ENCODE data around the gene NMNAT3.

NMNAT3 gene

GRCh38 chr3:139541532-139542288 lies 136.1 kb downstream of the NMNAT3 start:
- no peak for DNase-seq (ENCODE audit: low read depth in 3 of 3)

- no peak for DNase-seq (ENCODE audit: low read depth in 3 of 3)
Measured at GRCh38 chr3:139540651-139541531, 136.9 kb downstream of the NMNAT3 start.

DNA sequence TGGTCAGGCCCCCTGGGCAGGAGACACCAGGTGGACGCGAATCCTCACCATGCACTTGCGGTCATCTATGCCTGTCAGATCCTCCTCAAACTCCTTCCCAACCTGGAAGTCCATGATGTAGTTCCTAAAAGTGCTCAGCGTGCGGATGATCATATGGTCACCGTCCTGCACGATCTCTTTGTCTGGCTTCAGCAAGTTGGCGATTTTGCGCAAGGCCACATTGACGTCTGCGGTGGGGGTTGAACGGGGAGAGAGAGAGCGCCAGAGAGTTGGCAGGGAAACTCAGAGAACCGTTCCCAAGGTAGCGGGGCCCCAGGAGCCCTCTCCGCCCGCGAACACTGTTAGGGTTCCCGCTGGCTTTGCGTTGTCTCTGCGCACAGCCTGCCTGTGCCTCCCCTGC lies 139.0 kb downstream of the NMNAT3 start:
- DNase-seq (ENCODE audit: low read depth in 3 of 3), result no peak

- no peak for DNase-seq (ENCODE audit: low read depth in 3 of 3)
Measured at GRCh38 chr3:139537795-139538621, 139.8 kb downstream of the NMNAT3 start.

DNA sequence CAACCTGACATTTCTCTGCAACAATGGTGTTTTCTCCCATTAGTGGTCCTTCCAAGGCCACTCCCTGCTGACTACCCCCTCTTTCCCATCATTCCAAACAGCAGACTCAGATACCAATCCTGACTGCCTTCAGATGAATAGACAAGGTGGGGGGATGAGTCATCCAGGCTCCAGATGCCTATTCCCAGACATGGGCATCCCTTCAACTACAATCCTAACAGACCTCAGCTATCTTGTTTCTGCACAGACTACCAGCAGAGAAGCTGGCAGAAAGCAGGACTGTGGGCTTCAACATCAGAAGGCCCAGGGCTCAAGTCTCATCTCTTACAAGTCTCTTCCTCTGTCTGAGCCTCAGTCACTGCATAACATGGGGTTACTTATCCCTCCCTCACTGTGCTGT lies 140.4 kb downstream of the NMNAT3 start:
- no peak for DNase-seq (ENCODE audit: low read depth in 3 of 3)

DNA sequence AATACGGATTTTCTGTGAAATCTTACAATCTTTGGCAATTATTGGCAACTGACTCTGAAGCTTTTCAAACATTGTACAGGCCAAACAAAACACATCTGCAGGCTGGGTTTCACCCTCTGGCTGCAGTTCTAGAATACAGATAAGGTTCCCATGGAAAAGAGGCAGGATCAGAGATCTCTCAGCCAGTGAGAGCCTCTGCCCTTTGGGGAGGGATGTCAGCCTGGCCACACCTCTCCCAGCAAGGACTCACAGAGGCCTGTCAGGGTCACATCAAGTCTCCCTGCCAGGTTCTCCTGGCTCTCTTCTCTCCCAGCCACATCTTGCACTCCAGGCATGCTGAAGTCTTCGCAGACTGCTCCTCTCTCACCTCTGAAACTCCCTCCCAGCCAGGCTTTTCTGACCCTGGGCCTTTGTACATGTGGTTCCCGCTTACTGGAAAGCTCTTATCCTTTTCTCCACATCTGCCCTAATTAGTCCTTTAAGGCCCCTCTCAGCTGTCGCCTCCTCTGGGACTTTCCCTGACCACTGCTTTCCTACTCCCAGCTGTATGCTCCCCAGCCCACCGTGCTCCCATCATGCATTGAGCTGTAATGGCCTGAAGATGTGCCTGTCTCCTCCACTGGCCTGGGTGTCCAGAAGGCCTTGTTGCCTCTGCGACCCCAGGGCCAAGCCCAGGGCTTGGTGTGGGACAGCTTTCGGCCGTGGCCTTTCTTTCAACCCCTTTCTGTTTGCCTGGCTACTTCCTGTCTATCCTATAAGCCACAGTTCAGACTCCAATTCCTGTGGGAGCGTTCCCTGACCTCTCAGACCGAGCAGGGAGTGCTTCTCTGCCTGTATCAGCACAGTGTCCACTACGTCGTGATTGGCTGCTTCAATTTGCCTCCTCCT lies 142.5 kb downstream of the NMNAT3 start:
- DNase-seq (ENCODE audit: low read depth in 3 of 3), result no peak

DNA sequence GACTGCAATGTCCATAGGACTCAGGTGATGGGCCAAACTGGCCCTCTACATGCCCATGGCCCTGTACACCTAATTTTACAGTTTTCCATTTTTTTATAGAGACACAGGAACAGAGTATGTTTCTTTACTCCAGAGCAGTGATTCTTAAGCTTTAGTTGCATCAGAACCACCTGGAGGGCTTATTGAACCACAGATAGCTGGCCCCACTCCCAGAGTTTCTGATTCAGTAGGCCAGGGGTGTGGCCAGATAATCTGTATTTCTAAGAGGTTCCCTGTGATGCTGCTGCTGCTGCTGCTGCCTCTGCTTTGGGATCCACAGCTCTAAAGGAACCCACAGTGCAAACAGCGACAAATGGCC lies 143.3 kb downstream of the NMNAT3 start:
- no peak for DNase-seq (ENCODE audit: low read depth in 3 of 3)

DNA sequence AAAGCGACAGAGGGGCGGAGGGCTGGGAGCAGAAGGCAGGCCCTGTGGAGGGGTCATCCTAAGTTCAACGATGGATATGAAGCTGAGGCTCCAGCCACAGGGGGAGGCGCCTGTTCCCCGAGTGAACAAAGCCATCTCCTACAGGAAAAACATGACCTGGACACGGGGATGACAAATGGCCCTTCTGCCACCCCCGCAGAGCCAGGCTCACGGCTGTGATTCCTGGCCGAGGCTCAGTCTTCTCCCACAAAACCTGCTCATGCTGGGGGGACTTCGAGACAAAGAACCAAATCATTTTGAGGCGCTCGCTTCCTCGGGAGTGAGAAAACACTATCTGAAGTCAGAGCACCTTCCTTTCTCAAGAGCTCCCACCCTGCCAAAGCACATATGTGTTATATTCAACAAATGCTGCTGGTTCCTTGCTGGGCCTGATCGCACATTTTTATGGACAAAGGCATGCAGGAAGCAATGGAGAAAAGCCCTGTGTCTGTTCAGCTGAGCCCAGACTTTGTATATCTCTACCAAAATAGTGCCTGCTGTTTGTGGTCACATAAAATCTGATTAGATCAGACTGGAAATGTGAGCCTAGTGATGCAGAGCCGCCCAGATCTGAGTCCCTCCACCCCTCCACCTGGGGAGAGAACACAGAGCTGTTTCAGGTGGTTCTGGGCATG lies 143.9 kb downstream of the NMNAT3 start:
- no peak for DNase-seq (ENCODE audit: low read depth in 3 of 3)

GRCh38 chr3:139532976-139533375 lies 144.8 kb downstream of the NMNAT3 start:
- no peak for DNase-seq (ENCODE audit: low read depth in 3 of 3)

GRCh38 chr3:139530717-139531116 lies 147.1 kb downstream of the NMNAT3 start:
- no peak for DNase-seq (ENCODE audit: low read depth in 3 of 3)

GRCh38 chr3:139529662-139530061 lies 148.1 kb downstream of the NMNAT3 start:
- no peak for DNase-seq (ENCODE audit: low read depth in 3 of 3)

DNA sequence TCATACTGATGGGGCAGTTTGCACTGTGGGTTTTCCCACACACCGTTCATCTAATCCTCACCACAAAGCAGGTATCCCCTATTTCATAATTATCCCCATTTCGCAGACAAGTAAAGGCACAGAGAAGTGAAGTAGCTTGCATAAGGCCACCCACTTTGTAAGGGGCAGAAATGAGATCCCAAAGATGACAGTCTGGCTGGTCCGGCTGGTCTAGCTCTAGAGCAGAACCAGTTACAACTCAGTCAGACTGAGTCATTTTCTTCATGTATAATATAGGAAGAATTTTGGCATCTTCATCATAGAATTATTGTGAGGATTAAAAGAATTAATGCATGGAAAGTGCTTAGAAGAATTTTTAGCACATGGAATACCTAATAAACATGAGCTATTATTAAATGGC lies 148.8 kb downstream of the NMNAT3 start:
- DNase-seq (ENCODE audit: low read depth in 3 of 3), result no peak

DNA sequence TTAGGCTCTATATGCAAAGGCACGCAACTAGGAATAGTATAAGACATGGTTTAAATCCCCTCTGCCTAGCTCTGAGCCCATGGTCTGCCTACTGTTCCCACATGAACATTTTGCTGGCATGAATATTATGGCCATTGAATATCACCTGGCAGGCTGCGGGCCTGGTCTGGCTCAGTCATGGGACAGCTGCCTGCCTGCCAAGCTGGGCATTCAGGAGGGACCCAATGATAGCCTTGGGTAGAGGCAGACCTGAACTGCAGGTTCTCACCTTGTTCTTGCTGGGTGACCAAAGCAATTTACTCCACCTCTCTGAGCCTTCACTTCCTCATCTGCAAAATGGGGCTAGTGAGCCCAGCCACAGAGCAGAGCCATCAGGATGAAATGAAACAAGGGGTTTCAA lies 149.5 kb downstream of the NMNAT3 start:
- DNase-seq (ENCODE audit: low read depth in 3 of 3), result no peak

GRCh38 chr3:139527265-139527664 lies 150.5 kb downstream of the NMNAT3 start:
- no peak for DNase-seq (ENCODE audit: low read depth in 3 of 3)

GRCh38 chr3:139526146-139526545 lies 151.6 kb downstream of the NMNAT3 start:
- no peak for DNase-seq (ENCODE audit: low read depth in 3 of 3)

DNA sequence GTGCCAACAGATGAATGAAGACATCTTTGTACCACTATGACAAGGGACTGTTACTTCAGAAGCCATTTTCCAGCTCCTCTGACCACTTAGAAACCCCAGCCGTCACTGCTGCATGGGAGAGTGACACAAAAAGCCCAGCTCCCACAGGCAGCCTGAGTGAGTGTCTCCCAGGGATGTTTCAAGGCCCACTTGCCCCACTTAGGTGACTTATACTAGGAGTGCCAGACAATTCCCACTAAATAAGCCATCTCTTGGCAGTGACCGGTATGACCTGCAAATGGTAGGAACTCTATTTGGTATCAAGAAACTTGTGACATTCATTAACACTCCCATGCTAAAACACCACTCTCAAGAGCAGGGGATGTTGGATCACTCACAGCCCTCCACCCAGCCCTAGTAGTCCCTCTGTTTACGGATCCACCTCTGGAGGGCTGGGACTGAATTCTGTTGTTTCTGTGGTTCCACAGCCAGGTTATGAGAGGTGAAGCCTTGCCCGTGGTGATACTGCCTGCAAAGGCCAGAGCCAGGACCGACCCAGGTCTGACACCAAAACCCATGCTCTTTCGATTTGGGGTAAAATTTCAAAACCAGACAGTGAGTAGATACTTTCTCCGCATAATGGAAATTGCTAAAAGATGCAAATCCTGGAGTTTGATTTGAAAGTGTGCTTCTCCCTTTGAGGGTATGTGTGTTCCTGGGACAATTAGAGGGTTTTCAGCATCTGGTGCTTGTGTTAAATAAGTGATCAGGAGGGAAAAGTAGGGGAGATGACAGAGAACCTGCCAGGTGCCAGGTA lies 152.7 kb downstream of the NMNAT3 start:
- DNase-seq (ENCODE audit: low read depth in 3 of 3), result no peak

DNA sequence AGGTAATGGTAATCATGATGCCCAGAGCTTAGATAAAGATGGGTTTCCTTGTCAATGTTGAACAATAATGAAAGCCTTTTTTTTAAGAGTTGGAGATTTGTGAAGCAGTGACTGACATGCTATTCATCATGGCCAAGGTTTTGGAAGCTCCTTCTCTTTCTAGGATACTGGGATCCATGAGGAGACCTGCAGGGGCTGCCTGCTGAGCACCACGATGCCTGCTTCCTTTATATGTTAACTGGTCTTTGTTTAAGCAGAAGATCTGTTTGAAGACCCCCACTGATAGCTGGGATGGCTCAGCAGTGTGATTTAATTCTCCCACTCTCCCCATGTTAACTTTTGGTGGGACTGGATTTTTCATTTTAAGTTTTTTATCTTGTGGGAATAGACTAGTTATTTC lies 154.1 kb downstream of the NMNAT3 start:
- no peak for DNase-seq (ENCODE audit: low read depth in 3 of 3)

DNA sequence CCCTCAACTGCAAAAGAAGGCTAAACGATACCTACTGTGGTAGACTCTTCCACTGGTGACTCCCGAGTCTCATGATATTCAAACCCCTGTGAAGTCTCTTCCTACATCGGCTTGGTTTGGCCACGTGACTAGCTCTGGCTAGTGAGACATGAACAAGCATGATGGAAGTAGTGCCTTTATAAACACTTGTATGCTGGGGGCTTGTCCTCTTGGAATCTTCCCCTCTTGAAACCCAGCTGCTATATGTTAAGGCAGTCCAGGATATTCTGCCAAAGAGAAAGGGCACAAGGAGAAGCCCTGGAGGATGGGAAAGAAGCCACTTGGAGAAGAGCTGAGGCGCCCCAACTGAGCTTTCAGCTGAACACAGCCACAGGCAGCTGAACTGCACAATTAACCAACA lies 154.6 kb downstream of the NMNAT3 start:
- no peak for DNase-seq (ENCODE audit: low read depth in 3 of 3)

- DNase-seq (ENCODE audit: low read depth in 3 of 3), result no peak
Measured at GRCh38 chr3:139522421-139522820, 155.4 kb downstream of the NMNAT3 start.

- no peak for DNase-seq (ENCODE audit: low read depth in 3 of 3)
Measured at GRCh38 chr3:139521816-139522215, 156.0 kb downstream of the NMNAT3 start.
